ENCODE data around the gene MYO1A. TPM values are rescaled to one million over a fixed set of nuclear protein-coding genes. Genes with fewer than 3 reads are reported as not detected.

MYO1A gene
- total and polyA plus RNA-seq, 2 of the 13 experiments (the other 11 are each of a cell fraction or from before 2014, with no cell fraction given) = 5.3 to 6.0 TPM

DNA sequence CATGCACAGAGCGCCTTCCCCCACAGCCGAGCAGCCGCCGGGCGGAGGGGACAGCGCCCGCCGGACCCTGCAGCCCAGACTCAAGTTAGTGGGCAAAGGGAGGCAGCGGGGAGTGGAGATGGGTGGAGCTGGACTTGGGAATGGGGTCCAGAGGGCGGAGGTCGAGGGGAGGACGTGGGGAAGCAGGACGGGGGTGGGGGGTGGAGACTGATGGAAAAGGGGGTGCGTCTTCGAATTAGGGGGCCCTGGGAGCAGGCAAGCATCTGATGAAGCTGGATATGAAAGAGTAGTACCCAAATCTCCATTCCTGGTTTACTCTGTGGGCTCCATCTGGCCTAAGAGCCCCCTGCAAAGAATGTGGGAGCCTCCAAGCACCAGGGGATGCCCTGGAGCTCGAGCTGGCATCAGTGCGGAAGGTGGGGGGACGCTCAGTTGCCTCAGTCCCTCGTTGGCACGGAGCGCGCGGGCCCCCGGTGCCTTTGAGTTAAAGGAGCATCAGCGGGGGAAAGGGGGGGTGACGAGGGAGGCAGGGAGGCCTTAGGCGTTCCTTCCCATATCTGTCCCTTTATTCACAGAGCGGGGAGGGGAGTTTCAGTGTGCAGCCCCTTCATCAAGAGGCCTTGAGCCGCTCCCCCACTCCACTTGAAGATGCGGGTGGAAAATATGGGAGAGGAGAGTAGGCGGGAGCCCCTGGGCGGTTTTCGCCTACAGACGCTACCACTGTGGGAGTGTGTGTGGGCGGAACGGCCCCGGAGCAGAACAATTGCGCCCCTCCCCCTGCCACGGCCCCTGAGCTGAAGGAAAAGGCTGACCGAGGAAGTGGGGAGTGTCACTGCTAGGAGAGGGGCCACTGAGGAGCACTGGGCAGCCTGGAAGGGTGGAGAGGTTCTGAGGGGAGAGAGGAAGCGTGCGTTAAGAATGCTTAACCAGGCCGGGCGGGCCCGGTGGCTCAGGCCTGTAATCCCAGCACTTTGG is 39.6 kb upstream of the MYO1A start (continued):
- TF ChIP-seq SNAPC2 (CRISPR knock-in tag; IDR thresholded peaks at IDR 0.05) (no peak), ZNF296 (CRISPR knock-in tag; conservative IDR thresholded peaks at IDR 0.05) (0 out of 2 replicates have a peak, but pooled peaks have one; percentile 57), FOXK2 (IDR thresholded peaks at IDR 0.05) (no peak), TAF1 (CRISPR knock-in tag; IDR thresholded peaks at IDR 0.05) (peak; percentile 32; the same call in 1 of the 2 replicates), SMYD3 (CRISPR knock-in tag; IDR thresholded peaks at IDR 0.05) (no peak), ZNF343 (CRISPR knock-in tag; IDR thresholded peaks at IDR 0.05) (no peak), HOXA5 (CRISPR knock-in tag; IDR thresholded peaks at IDR 0.05) (no peak), MED8 (CRISPR knock-in tag; IDR thresholded peaks at IDR 0.05; ENCODE audit: insufficient replicate concordance) (peak; percentile 19), FOXJ3 (CRISPR knock-in tag; IDR thresholded peaks at IDR 0.05; ENCODE audit: borderline replicate concordance) (no peak), MED1 (CRISPR knock-in tag; IDR thresholded peaks at IDR 0.05) (0 out of 2 replicates have a peak, but pooled peaks have one; percentile 8), HNF4A (CRISPR knock-in tag; IDR thresholded peaks at IDR 0.05) (peak; percentile 38), POLR2G (IDR thresholded peaks at IDR 0.05; ENCODE audit: low read depth, low read length) (0 out of 2 replicates have a peak, but pooled peaks have one; percentile 44), ETV5 (CRISPR knock-in tag; IDR thresholded peaks at IDR 0.05; ENCODE audit: borderline replicate concordance) (no peak), ARNT2 (CRISPR knock-in tag; IDR thresholded peaks at IDR 0.05; ENCODE audit: low read depth) (no peak), TBX2 (CRISPR knock-in tag; IDR thresholded peaks at IDR 0.05; ENCODE audit: borderline replicate concordance) (peak; percentile 24; the same call in 1 of the 2 replicates), ZNF460 (CRISPR knock-in tag; IDR thresholded peaks at IDR 0.05; ENCODE audit: borderline replicate concordance) (no peak), GTF3A (CRISPR knock-in tag; conservative IDR thresholded peaks at IDR 0.05) (no peak), POLR2A (IDR thresholded peaks at IDR 0.05; ENCODE audit: insufficient read depth in 1 of 2, low read depth in 2 of 2, low read length in 2 of 2) (no peak; a peak in 2 of 4 replicates), ATF1 (CRISPR knock-in tag; IDR thresholded peaks at IDR 0.05) (no peak), ZNF333 (CRISPR knock-in tag; IDR thresholded peaks at IDR 0.05; ENCODE audit: borderline replicate concordance) (no peak), NCOA1 (CRISPR knock-in tag; IDR thresholded peaks at IDR 0.05) (no peak)
- TF ChIP-seq, protein P1, sequence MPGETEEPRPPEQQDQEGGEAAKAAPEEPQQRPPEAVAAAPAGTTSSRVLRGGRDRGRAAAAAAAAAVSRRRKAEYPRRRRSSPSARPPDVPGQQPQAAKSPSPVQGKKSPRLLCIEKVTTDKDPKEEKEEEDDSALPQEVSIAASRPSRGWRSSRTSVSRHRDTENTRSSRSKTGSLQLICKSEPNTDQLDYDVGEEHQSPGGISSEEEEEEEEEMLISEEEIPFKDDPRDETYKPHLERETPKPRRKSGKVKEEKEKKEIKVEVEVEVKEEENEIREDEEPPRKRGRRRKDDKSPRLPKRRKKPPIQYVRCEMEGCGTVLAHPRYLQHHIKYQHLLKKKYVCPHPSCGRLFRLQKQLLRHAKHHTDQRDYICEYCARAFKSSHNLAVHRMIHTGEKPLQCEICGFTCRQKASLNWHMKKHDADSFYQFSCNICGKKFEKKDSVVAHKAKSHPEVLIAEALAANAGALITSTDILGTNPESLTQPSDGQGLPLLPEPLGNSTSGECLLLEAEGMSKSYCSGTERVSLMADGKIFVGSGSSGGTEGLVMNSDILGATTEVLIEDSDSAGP (CRISPR knock-in tag; IDR thresholded peaks at IDR 0.05; ENCODE audit: borderline replicate concordance) = peak; percentile 28; the same call in 1 of the 2 replicates
- TF ChIP-seq, protein P2, sequence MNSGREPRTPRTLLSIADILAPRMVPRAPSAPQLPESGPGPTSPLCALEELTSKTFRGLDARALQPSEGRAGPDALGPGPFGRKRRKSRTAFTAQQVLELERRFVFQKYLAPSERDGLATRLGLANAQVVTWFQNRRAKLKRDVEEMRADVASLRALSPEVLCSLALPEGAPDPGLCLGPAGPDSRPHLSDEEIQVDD (CRISPR knock-in tag; IDR thresholded peaks at IDR 0.05; ENCODE audit: borderline replicate concordance) = no peak
- TF ChIP-seq, protein P3, sequence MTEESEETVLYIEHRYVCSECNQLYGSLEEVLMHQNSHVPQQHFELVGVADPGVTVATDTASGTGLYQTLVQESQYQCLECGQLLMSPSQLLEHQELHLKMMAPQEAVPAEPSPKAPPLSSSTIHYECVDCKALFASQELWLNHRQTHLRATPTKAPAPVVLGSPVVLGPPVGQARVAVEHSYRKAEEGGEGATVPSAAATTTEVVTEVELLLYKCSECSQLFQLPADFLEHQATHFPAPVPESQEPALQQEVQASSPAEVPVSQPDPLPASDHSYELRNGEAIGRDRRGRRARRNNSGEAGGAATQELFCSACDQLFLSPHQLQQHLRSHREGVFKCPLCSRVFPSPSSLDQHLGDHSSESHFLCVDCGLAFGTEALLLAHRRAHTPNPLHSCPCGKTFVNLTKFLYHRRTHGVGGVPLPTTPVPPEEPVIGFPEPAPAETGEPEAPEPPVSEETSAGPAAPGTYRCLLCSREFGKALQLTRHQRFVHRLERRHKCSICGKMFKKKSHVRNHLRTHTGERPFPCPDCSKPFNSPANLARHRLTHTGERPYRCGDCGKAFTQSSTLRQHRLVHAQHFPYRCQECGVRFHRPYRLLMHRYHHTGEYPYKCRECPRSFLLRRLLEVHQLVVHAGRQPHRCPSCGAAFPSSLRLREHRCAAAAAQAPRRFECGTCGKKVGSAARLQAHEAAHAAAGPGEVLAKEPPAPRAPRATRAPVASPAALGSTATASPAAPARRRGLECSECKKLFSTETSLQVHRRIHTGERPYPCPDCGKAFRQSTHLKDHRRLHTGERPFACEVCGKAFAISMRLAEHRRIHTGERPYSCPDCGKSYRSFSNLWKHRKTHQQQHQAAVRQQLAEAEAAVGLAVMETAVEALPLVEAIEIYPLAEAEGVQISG (CRISPR knock-in tag; IDR thresholded peaks at IDR 0.05) = 0 out of 2 replicates have a peak, but pooled peaks have one; percentile 29
- TF ChIP-seq, protein P4, sequence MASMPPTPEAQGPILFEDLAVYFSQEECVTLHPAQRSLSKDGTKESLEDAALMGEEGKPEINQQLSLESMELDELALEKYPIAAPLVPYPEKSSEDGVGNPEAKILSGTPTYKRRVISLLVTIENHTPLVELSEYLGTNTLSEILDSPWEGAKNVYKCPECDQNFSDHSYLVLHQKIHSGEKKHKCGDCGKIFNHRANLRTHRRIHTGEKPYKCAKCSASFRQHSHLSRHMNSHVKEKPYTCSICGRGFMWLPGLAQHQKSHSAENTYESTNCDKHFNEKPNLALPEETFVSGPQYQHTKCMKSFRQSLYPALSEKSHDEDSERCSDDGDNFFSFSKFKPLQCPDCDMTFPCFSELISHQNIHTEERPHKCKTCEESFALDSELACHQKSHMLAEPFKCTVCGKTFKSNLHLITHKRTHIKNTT (CRISPR knock-in tag; IDR thresholded peaks at IDR 0.05) = no peak

All from HepG2 (cell line).